H9 (cell line): ENCODE results near the gene USP5. TPM values are rescaled to one million over a fixed set of nuclear protein-coding genes. Genes with fewer than 3 reads are reported as not detected.

Experiments used
- DNase-seq: peaks from one replicate; pipeline ENCODE4 v3.0.0-alpha.2; 2017
- H2AFZ ChIP-seq: one replicate; pipeline ENCODE4 v1.6.1; 2013; ENCODE audit warnings: mild to moderate bottlenecking, low read length, control low read depth, moderate library complexity
- H2AK5ac ChIP-seq: 2 replicates; pipeline ENCODE4 v1.6.1; 2013; ENCODE audit warnings: low read length, control low read depth, mixed read lengths; ENCODE audit not compliant: insufficient read length
- H2BK120ac ChIP-seq: one replicate; pipeline ENCODE4 v1.6.1; 2013; ENCODE audit warnings: low read depth, mild to moderate bottlenecking, low read length, control low read depth, inconsistent platforms; ENCODE audit not compliant: poor library complexity, severe bottlenecking
- H2BK12ac ChIP-seq: 2 replicates; pipeline ENCODE4 v1.6.1; 2013; ENCODE audit warnings: low read length, control low read depth, mixed read lengths, low read depth; ENCODE audit not compliant: insufficient read length
- H2BK15ac ChIP-seq: 2 replicates; pipeline ENCODE4 v1.6.1; 2013; ENCODE audit warnings: low read depth, low read length, control low read depth
- H2BK20ac ChIP-seq: one replicate; pipeline ENCODE4 v1.6.1; 2013; ENCODE audit warnings: low read depth, mild to moderate bottlenecking, low read length, control low read depth, inconsistent platforms; ENCODE audit not compliant: poor library complexity, severe bottlenecking
- H2BK5ac ChIP-seq: 2 replicates; pipeline ENCODE4 v1.6.1; 2013; ENCODE audit warnings: low read length, control low read depth, mixed read lengths; ENCODE audit not compliant: insufficient read length
- H3K14ac ChIP-seq: 2 replicates; pipeline ENCODE4 v1.6.1; 2013; ENCODE audit warnings: low read length, control low read depth; ENCODE audit not compliant: insufficient read depth
- H3K18ac ChIP-seq: 2 replicates; pipeline ENCODE4 v1.6.1; 2013; ENCODE audit warnings: low read depth, mild to moderate bottlenecking, mixed read lengths, low read length, control low read depth; ENCODE audit not compliant: insufficient read length
- H3K23ac ChIP-seq: 2 replicates; pipeline ENCODE4 v1.6.1; 2013; ENCODE audit warnings: low read length, control low read depth, mixed read lengths, low read depth; ENCODE audit not compliant: insufficient read length
- H3K23me2 ChIP-seq: 2 replicates; pipeline ENCODE4 v1.6.1; 2013; ENCODE audit warnings: low read depth, mild to moderate bottlenecking, mixed read lengths, low read length, control low read depth; ENCODE audit not compliant: insufficient read length, poor library complexity, severe bottlenecking
- H3K27ac ChIP-seq: 2 replicates; pipeline ENCODE4 v1.5.1; 2013; ENCODE audit warnings: low read length, control low read depth, mixed read lengths, low read depth; ENCODE audit not compliant: insufficient read length
- H3K27me3 ChIP-seq: 2 replicates; pipeline ENCODE4 v1.6.1; 2013; ENCODE audit warnings: low read length, control low read depth, inconsistent platforms; ENCODE audit not compliant: insufficient read depth
- H3K4ac ChIP-seq: 2 replicates; pipeline ENCODE4 v1.6.1; 2013; ENCODE audit warnings: low read depth, mild to moderate bottlenecking, control low read depth, inconsistent platforms, low read length, moderate library complexity
- H3K4me1 ChIP-seq: 2 replicates; pipeline ENCODE4 v1.6.1; 2013; ENCODE audit warnings: low read length, control low read depth, inconsistent platforms; ENCODE audit not compliant: insufficient read depth
- H3K4me2 ChIP-seq: 2 replicates; pipeline ENCODE4 v1.6.1; 2013; ENCODE audit warnings: low read length, control low read depth, mixed read lengths; ENCODE audit not compliant: insufficient read length, insufficient read depth
- H3K56ac ChIP-seq: 2 replicates; pipeline ENCODE4 v1.6.1; 2013; ENCODE audit warnings: low read depth, mild to moderate bottlenecking, mixed read lengths, low read length, control low read depth; ENCODE audit not compliant: insufficient read length
- H3K79me1 ChIP-seq: 2 replicates; pipeline ENCODE4 v1.6.1; 2013; ENCODE audit warnings: low read depth, mild to moderate bottlenecking, moderate library complexity, low read length, control low read depth, inconsistent platforms; ENCODE audit not compliant: insufficient read depth, poor library complexity, severe bottlenecking
- H3K79me2 ChIP-seq: 2 replicates; pipeline ENCODE4 v1.6.1; 2013; ENCODE audit warnings: low read length, control low read depth, inconsistent platforms; ENCODE audit not compliant: insufficient read depth
- H3K9ac ChIP-seq: 2 replicates; pipeline ENCODE4 v1.6.1; 2013; ENCODE audit warnings: low read length, control low read depth, mixed read lengths; ENCODE audit not compliant: insufficient read length; ENCODE audit errors: extremely low read depth
- H3K9me3 ChIP-seq: one replicate; pipeline ENCODE4 v1.6.1; 2013; ENCODE audit warnings: low read depth, low read length, inconsistent platforms; ENCODE audit not compliant: control insufficient read depth
- H3T11ph ChIP-seq: one replicate; pipeline ENCODE4 v1.6.1; 2013; ENCODE audit warnings: mild to moderate bottlenecking, low read length, control low read depth, inconsistent platforms
- H4K20me1 ChIP-seq: one replicate; pipeline ENCODE4 v1.6.1; 2013; ENCODE audit not compliant: control insufficient read depth, insufficient read length, insufficient read depth
- H4K5ac ChIP-seq: 2 replicates; pipeline ENCODE4 v1.6.1; 2013; ENCODE audit warnings: low read depth, mild to moderate bottlenecking, mixed read lengths, low read length, control low read depth; ENCODE audit not compliant: insufficient read length
- H4K8ac ChIP-seq: replicated peaks from 2 replicates; pipeline ENCODE4 v1.6.1; 2013; ENCODE audit warnings: low read length, control low read depth, mixed read lengths, low read depth; ENCODE audit not compliant: insufficient read length
- H4K91ac ChIP-seq: 2 replicates; pipeline ENCODE4 v1.6.1; 2013; ENCODE audit warnings: low read depth, mild to moderate bottlenecking, moderate library complexity, mixed read lengths, low read length, control low read depth; ENCODE audit not compliant: insufficient read length
- H3K27ac Mint-ChIP-seq, 3 experiments: 2 replicates in 2 of 3; 3 replicates in 1 of 3; pipeline ENCODE4 v1.8.0; 2020 to 2021; ENCODE audit warnings: mixed read lengths in 3 of 3, mild to moderate bottlenecking in 1 of 3, moderate library complexity in 1 of 3
- H3K27me3 Mint-ChIP-seq: 2 replicates; pipeline ENCODE4 v1.8.0; 2021; ENCODE audit warnings: low read depth, mild to moderate bottlenecking, moderate library complexity, mixed read lengths
- H3K36me3 Mint-ChIP-seq, 3 experiments: 2 replicates in 2 of 3; 3 replicates in 1 of 3; pipeline ENCODE4 v1.8.0; 2020 to 2021; ENCODE audit warnings: low read depth in 3 of 3, mixed read lengths in 3 of 3; ENCODE audit not compliant: insufficient read depth in 1 of 3
- H3K4me1 Mint-ChIP-seq, 2 experiments: 2 replicates each; pipeline ENCODE4 v1.8.0; 2020; ENCODE audit warnings: mixed read lengths in 2 of 2
- H3K4me3 Mint-ChIP-seq, 2 experiments: 2 replicates in 1 of 2; 3 replicates in 1 of 2; pipeline ENCODE4 v1.8.0; 2020 to 2021; ENCODE audit warnings: mild to moderate bottlenecking in 2 of 2, mixed read lengths in 2 of 2, moderate library complexity in 1 of 2
- H3K9me3 Mint-ChIP-seq, 2 experiments: 2 replicates in 1 of 2; 3 replicates in 1 of 2; pipeline ENCODE4 v1.8.0; 2020; ENCODE audit warnings: mild to moderate bottlenecking in 2 of 2, mixed read lengths in 2 of 2, moderate library complexity in 1 of 2
- whole genome bisulfite sequencing: extraction: QIAGEN DNeasy Blood & Tissue Kit; methylation state at CpG from one replicate; pipeline ENCODE4 v1.1.7; 2013; ENCODE audit warnings: missing lambda C conversion rate, low lambda C conversion rate, mixed read lengths; ENCODE audit not compliant: insufficient read length; ENCODE audit errors: extremely low coverage; 5-methylcytosine and 5-hydroxymethylcytosine counted together
- total RNA-seq: library from RNA; stranded (reverse); gene quantifications from 2 replicates; pipeline ENCODE4 v1.2.1, GENCODE V29; 2021
- TF ChIP-seq, protein P1 (sequence below): fragments of 200-600 bp; sonication (generic); conservative IDR thresholded peaks from 3 replicates; pipeline ENCODE4 v1.8.0; 2021; ENCODE audit warnings: antibody characterized with exemption, mild to moderate bottlenecking

Gene USP5
- total RNA-seq, 1 experiment from 2014 or later, result 143 TPM

DNA sequence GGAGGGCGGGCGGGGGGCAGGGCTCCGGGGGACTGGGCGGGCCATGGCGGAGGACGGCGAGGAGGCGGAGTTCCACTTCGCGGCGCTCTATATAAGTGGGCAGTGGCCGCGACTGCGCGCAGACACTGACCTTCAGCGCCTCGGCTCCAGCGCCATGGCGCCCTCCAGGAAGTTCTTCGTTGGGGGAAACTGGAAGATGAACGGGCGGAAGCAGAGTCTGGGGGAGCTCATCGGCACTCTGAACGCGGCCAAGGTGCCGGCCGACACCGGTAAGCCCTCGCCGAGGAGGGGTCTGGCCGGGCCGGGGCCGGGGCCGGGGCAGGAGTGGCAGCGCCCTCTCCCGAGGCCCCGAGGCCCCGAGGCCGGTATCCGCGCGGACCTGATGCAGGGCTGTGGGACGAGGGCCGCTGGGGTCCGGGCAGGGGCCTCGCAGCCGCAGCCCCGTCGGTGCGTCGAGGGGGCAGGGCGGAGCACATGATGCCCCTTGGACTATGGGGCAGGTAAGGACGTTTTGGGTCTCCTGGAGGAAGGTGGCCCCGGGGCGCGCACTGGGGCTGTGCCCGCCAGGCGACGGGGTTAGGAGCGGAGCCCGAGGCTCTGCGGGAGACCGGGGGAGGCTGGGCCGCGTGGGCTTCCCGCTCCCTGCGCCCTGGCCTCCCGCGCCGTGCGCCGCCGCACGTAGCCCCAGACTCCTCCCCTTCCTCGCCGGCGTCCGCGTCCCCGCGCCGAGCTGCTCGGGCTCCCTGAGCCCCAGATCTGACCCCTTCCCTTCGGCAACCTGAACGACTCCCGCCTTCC lies 15.7 kb downstream of the USP5 start, which contains the start of gene TPI1:
TPI1 (plus strand) TSS at position 119 of the 798 bp plus-strand sequence; CDS start at position 155, 36 bp downstream.
- H3K4ac ChIP-seq, result no peak within 1 kb of the TSS
- H3K27me3 ChIP-seq, result no peaks in the 10 kb centered on the region
- Mint-ChIP-seq H3K4me3 (peak within 1 kb of the TSS; percentile 93 to 95), H3K36me3 (peaks cover 46 to 76% (median 63%) of the 10 kb centered on the region in 3 experiments), H3K4me1 (peaks cover 50 to 55% of the 10 kb centered on the region in 2 experiments), H3K27me3 (no peaks in the 10 kb centered on the region; the same call in 1 of the 2 replicates), H3K27ac (peak within 1 kb of the TSS; percentile 77 to 95 (median 92); a peak in 5 of 7 replicates), H3K9me3 (no peaks in the 10 kb centered on the region; a peak in 1 of 5 replicates)
- peaks cover 5% of the 10 kb centered on the region; the same call in 1 of the 2 replicates for H3K79me2 ChIP-seq
- H3T11ph ChIP-seq, result no peak within 1 kb of the TSS
- DNase-seq, result peak; percentile 90
- no peak within 1 kb of the TSS for H2BK5ac ChIP-seq
- H3K4me2 ChIP-seq, result peak within 1 kb of the TSS; percentile 94
- peak within 1 kb of the TSS; percentile 37; the same call in 1 of the 2 replicates for H3K14ac ChIP-seq
- no peak within 1 kb of the TSS for H2BK15ac ChIP-seq
- H3K23ac ChIP-seq, result no peak within 1 kb of the TSS
- H2AFZ ChIP-seq, result no peak within 1 kb of the TSS
- H3K9me3 ChIP-seq, result no peaks in the 10 kb centered on the region
- H4K8ac ChIP-seq, result no peak within 1 kb of the TSS
- no peak within 1 kb of the TSS for H3K27ac ChIP-seq
- H2AK5ac ChIP-seq, result no peak within 1 kb of the TSS
- H3K18ac ChIP-seq, result peak within 1 kb of the TSS; percentile 18
- no peaks in the 10 kb centered on the region for H4K20me1 ChIP-seq
- TF ChIP-seq, protein P1, sequence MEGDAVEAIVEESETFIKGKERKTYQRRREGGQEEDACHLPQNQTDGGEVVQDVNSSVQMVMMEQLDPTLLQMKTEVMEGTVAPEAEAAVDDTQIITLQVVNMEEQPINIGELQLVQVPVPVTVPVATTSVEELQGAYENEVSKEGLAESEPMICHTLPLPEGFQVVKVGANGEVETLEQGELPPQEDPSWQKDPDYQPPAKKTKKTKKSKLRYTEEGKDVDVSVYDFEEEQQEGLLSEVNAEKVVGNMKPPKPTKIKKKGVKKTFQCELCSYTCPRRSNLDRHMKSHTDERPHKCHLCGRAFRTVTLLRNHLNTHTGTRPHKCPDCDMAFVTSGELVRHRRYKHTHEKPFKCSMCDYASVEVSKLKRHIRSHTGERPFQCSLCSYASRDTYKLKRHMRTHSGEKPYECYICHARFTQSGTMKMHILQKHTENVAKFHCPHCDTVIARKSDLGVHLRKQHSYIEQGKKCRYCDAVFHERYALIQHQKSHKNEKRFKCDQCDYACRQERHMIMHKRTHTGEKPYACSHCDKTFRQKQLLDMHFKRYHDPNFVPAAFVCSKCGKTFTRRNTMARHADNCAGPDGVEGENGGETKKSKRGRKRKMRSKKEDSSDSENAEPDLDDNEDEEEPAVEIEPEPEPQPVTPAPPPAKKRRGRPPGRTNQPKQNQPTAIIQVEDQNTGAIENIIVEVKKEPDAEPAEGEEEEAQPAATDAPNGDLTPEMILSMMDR, result no peak
- H2BK12ac ChIP-seq, result no peak within 1 kb of the TSS
- no peak within 1 kb of the TSS for H2BK20ac ChIP-seq
- H4K5ac ChIP-seq, result no peak within 1 kb of the TSS
- H4K91ac ChIP-seq, result no peak within 1 kb of the TSS
- H2BK120ac ChIP-seq, result no peak within 1 kb of the TSS
- no peaks in the 10 kb centered on the region; the same call in 1 of the 2 replicates for H3K4me1 ChIP-seq
- H3K56ac ChIP-seq, result no peak within 1 kb of the TSS
- H3K23me2 ChIP-seq, result peaks cover 16% of the 10 kb centered on the region
- no peaks in the 10 kb centered on the region for H3K79me1 ChIP-seq
- peak within 1 kb of the TSS; percentile 60 for H3K9ac ChIP-seq
- no CpG with 5 or more reads among the region's 86 CpGs for WGBS
